ENCODE measurements around the gene RGS6.
A peak's percentile ranks its signal among the peaks of the same experiment; 100 is the strongest.

The RGS6 gene

GRCh38 chr14:72013721-72014345 is 81.6 kb downstream of the RGS6 start:
- DNase-seq, result peak in 2 of 51 donors; percentile 4 to 13

GRCh38 chr14:72014486-72014885 is 82.3 kb downstream of the RGS6 start:
- DNase-seq, result no peak

- no peak for DNase-seq
Observed at GRCh38 chr14:72017290-72017689, 85.1 kb downstream of the RGS6 start.

GRCh38 chr14:72023128-72024042 is 91.2 kb downstream of the RGS6 start:
- peak in 1 of 51 donors; percentile 36 for DNase-seq

- peak in 1 of 51 donors; percentile 3 for DNase-seq
Observed at GRCh38 chr14:72024043-72024407, 91.8 kb downstream of the RGS6 start.

GRCh38 chr14:72024504-72024903 is 92.3 kb downstream of the RGS6 start:
- DNase-seq, result no peak

GRCh38 chr14:72026536-72026935 is 94.3 kb downstream of the RGS6 start:
- no peak for DNase-seq

GRCh38 chr14:72027061-72027460 is 94.8 kb downstream of the RGS6 start:
- DNase-seq, result no peak

- DNase-seq, result no peak
Observed at GRCh38 chr14:72033365-72033764, 101.1 kb downstream of the RGS6 start.

- no peak for DNase-seq
Observed at GRCh38 chr14:72040528-72040927, 108.3 kb downstream of the RGS6 start.

GRCh38 chr14:72045271-72045670 is 113.0 kb downstream of the RGS6 start:
- no peak for DNase-seq

GRCh38 chr14:72045885-72046284 is 113.7 kb downstream of the RGS6 start:
- DNase-seq, result no peak

GRCh38 chr14:72049462-72049861 is 117.2 kb downstream of the RGS6 start:
- DNase-seq, result peak in 1 of 51 donors; percentile 4

- DNase-seq, result no peak
Observed at GRCh38 chr14:72052356-72052755, 120.1 kb downstream of the RGS6 start.

- no peak for DNase-seq
Observed at GRCh38 chr14:72053651-72054050, 121.4 kb downstream of the RGS6 start.

- DNase-seq, result no peak
Observed at GRCh38 chr14:72054911-72055310, 122.7 kb downstream of the RGS6 start.

GRCh38 chr14:72057701-72058285 is 125.6 kb downstream of the RGS6 start:
- DNase-seq, result no peak

GRCh38 chr14:72060460-72060859 is 128.2 kb downstream of the RGS6 start:
- DNase-seq, result no peak

GRCh38 chr14:72060917-72061316 is 128.7 kb downstream of the RGS6 start:
- DNase-seq, result no peak

GRCh38 chr14:72061718-72062117 is 129.5 kb downstream of the RGS6 start:
- DNase-seq, result no peak

- DNase-seq, result no peak
Observed at GRCh38 chr14:72063761-72064282, 131.6 kb downstream of the RGS6 start.

GRCh38 chr14:72064501-72064900 is 132.3 kb downstream of the RGS6 start:
- DNase-seq, result no peak
